DMS53 (cell line): ENCODE results near the gene RADIL.

ENCODE experiments used
- DNase-seq: peaks from one replicate; lab custom pipeline; 2025; lab: John Stamatoyannopoulos, UW

RADIL gene

GRCh38 chr7:4792537-4793126 is 90.9 kb downstream of the RADIL start:
- DNase-seq, result no peak

GRCh38 chr7:4791738-4792536 is 91.6 kb downstream of the RADIL start:
- DNase-seq, result peak; percentile 42

- DNase-seq, result no peak
These were observed 92.3 kb downstream of the RADIL start for GRCh38 chr7:4791101-4791737.

GRCh38 chr7:4790516-4790991 is 93.0 kb downstream of the RADIL start:
- no peak for DNase-seq

- no peak for DNase-seq
These were observed 93.4 kb downstream of the RADIL start for GRCh38 chr7:4790078-4790465.

GRCh38 chr7:4789194-4790077 is 94.1 kb downstream of the RADIL start:
- no peak for DNase-seq

GRCh38 chr7:4788627-4789189 is 94.8 kb downstream of the RADIL start:
- DNase-seq, result no peak

- no peak for DNase-seq
These were observed 95.4 kb downstream of the RADIL start for GRCh38 chr7:4787947-4788626.

GRCh38 chr7:4787541-4787940 is 96.0 kb downstream of the RADIL start:
- DNase-seq, result no peak

GRCh38 chr7:4786015-4786414 is 97.5 kb downstream of the RADIL start:
- DNase-seq, result no peak

- no peak for DNase-seq
These were observed 98.1 kb downstream of the RADIL start for GRCh38 chr7:4785371-4785770.

GRCh38 chr7:4784799-4785198 is 98.7 kb downstream of the RADIL start:
- no peak for DNase-seq

- no peak for DNase-seq
These were observed 99.7 kb downstream of the RADIL start for GRCh38 chr7:4783762-4784351.

GRCh38 chr7:4783292-4783652 is 100.2 kb downstream of the RADIL start:
- no peak for DNase-seq

GRCh38 chr7:4782333-4783291 is 100.9 kb downstream of the RADIL start:
- DNase-seq, result no peak

GRCh38 chr7:4781366-4782069 is 102.0 kb downstream of the RADIL start:
- DNase-seq, result no peak

GRCh38 chr7:4779118-4779517 is 104.4 kb downstream of the RADIL start:
- DNase-seq, result no peak

GRCh38 chr7:4775848-4776623 is 107.5 kb downstream of the RADIL start:
- peak; percentile 69 for DNase-seq
